ENCODE measurements around the gene ERMN. TPM values are rescaled to one million over a fixed set of nuclear protein-coding genes. Genes with fewer than 3 reads are reported as not detected.

ERMN gene
- total and polyA plus RNA-seq, 2 of the 13 experiments (the other 11 are each of a cell fraction or from before 2014, with no cell fraction given), result not detected

- TF ChIP-seq ZNF407 (CRISPR knock-in tag; IDR thresholded peaks at IDR 0.05; ENCODE audit: not compliant biosample characterization), result no peak
- TF ChIP-seq TFDP2 (CRISPR knock-in tag; IDR thresholded peaks at IDR 0.05), result no peak
- TF ChIP-seq HDAC6 (IDR thresholded peaks at IDR 0.05; ENCODE audit: low read depth, low read length), result no peak
- TF ChIP-seq, protein P1, sequence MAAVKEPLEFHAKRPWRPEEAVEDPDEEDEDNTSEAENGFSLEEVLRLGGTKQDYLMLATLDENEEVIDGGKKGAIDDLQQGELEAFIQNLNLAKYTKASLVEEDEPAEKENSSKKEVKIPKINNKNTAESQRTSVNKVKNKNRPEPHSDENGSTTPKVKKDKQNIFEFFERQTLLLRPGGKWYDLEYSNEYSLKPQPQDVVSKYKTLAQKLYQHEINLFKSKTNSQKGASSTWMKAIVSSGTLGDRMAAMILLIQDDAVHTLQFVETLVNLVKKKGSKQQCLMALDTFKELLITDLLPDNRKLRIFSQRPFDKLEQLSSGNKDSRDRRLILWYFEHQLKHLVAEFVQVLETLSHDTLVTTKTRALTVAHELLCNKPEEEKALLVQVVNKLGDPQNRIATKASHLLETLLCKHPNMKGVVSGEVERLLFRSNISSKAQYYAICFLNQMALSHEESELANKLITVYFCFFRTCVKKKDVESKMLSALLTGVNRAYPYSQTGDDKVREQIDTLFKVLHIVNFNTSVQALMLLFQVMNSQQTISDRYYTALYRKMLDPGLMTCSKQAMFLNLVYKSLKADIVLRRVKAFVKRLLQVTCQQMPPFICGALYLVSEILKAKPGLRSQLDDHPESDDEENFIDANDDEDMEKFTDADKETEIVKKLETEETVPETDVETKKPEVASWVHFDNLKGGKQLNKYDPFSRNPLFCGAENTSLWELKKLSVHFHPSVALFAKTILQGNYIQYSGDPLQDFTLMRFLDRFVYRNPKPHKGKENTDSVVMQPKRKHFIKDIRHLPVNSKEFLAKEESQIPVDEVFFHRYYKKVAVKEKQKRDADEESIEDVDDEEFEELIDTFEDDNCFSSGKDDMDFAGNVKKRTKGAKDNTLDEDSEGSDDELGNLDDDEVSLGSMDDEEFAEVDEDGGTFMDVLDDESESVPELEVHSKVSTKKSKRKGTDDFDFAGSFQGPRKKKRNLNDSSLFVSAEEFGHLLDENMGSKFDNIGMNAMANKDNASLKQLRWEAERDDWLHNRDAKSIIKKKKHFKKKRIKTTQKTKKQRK (IDR thresholded peaks at IDR 0.05; ENCODE audit: low read length), result no peak
- TF ChIP-seq CAMTA2 (CRISPR knock-in tag; IDR thresholded peaks at IDR 0.05; ENCODE audit: borderline replicate concordance), result no peak
- no peak for TF ChIP-seq TEAD3 (CRISPR knock-in tag; optimal IDR thresholded peaks at IDR 0.05; ENCODE audit: borderline replicate concordance)
- no peak for TF ChIP-seq ZNF878 (CRISPR knock-in tag; IDR thresholded peaks at IDR 0.05)
These were observed 35.9 kb upstream of the ERMN start (continued) for GRCh38 chr2:157361526-157361925.
